RWPE1 (cell line): ENCODE results near the gene CXorf65.

Experiments used
- CTCF ChIA-PET: fragments of 350-600 bp; sonication (Branson Sonifier 250); formaldehyde crosslinking; extraction: SDS; loops from one replicate; lab custom pipeline; 2021; lab: Yijun Ruan, JAX
- POLR2A ChIA-PET: fragments of 400-600 bp; formaldehyde crosslinking; extraction: SDS; loops from one replicate; lab custom pipeline; 2020; ENCODE audit warnings: antibody characterized with exemption; ENCODE audit not compliant: low non-redundant PET; lab: Yijun Ruan, JAX
- DNase-seq: peaks from one replicate; pipeline ENCODE4 v3.0.0; 2012; ENCODE audit warnings: low spot score
- H3K27ac ChIP-seq: fragments of 450-650 bp; 2 replicates; pipeline ENCODE4 v1.5.1; 2017
- TF ChIP-seq, protein P1 (sequence below): fragments of 450-650 bp; conservative IDR thresholded peaks from 2 replicates; pipeline ENCODE4 v1.5.1; 2017; ENCODE audit warnings: low read depth, mild to moderate bottlenecking

Gene CXorf65

DNA sequence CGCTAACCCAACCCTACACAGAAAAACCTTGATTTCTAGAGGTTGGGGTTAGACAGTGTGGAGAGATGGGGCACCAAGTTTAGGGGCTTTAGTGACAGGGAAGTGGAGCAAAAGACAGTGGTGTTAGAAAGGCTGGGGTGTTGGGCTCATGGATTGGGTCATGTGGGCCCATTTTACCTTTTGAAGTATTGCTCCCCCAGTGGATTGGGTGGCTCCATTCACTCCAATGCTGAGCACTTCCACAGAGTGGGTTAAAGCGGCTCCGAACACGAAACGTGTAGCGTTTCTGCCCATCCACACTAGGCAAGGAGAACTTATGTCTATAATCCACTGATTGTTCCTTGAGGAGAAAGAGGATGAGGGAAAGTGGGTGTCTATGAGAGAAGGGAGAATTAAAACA is 2.5 kb upstream of the CXorf65 start:
- ChIA-PET CTCF (no interaction called here), POLR2A (no interaction called here)

GRCh38 chrX:71107762-71108360 is 1.3 kb upstream of the CXorf65 start:
- ChIA-PET POLR2A (no interaction called here), CTCF (no interaction called here)
- TF ChIP-seq, protein P1, sequence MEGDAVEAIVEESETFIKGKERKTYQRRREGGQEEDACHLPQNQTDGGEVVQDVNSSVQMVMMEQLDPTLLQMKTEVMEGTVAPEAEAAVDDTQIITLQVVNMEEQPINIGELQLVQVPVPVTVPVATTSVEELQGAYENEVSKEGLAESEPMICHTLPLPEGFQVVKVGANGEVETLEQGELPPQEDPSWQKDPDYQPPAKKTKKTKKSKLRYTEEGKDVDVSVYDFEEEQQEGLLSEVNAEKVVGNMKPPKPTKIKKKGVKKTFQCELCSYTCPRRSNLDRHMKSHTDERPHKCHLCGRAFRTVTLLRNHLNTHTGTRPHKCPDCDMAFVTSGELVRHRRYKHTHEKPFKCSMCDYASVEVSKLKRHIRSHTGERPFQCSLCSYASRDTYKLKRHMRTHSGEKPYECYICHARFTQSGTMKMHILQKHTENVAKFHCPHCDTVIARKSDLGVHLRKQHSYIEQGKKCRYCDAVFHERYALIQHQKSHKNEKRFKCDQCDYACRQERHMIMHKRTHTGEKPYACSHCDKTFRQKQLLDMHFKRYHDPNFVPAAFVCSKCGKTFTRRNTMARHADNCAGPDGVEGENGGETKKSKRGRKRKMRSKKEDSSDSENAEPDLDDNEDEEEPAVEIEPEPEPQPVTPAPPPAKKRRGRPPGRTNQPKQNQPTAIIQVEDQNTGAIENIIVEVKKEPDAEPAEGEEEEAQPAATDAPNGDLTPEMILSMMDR: no peak
- no peak for DNase-seq
- H3K27ac ChIP-seq: no peak overlapping the region

More for the DNA sequence above, 2.5 kb upstream of the CXorf65 start:
- no peak for DNase-seq
- no peak overlapping the region for H3K27ac ChIP-seq
- TF ChIP-seq, protein P1: no peak

- no peak for DNase-seq
- no peak overlapping the region for H3K27ac ChIP-seq
- TF ChIP-seq, protein P1: no peak
- CTCF ChIA-PET: no interaction called here
- POLR2A ChIA-PET: no interaction called here
Observed at GRCh38 chrX:71107245-71107644, 705 bp upstream of the CXorf65 start.

GRCh38 chrX:71105628-71106027 is 912 bp downstream of the CXorf65 start:
- ChIA-PET CTCF (interaction anchor here (0.6 kb wide), 1 partner anchor 73 kb away, joined by 3 read pairs; no protein-coding TSS in a partner anchor), POLR2A (no interaction called here)
- DNase-seq: no peak
- TF ChIP-seq, protein P1: no peak
- H3K27ac ChIP-seq: no peak overlapping the region

GRCh38 chrX:71103110-71103983 is 3.2 kb downstream of the CXorf65 start:
- no peak overlapping the region for H3K27ac ChIP-seq
- TF ChIP-seq, protein P1: no peak
- CTCF ChIA-PET: no interaction called here
- POLR2A ChIA-PET: no interaction called here
- no peak for DNase-seq

GRCh38 chrX:71102292-71102691 is 4.2 kb downstream of the CXorf65 start:
- no peak for DNase-seq
- H3K27ac ChIP-seq: no peak overlapping the region
- POLR2A ChIA-PET: no interaction called here
- CTCF ChIA-PET: no interaction called here
- TF ChIP-seq, protein P1: no peak
